ENCODE results near the gene NAA50.

Gene NAA50

GRCh38 chr3:113741620-113742019, 4.4 kb downstream of the NAA50 start:
- DNase-seq = no peak

GRCh38 chr3:113741086-113741485, 5.0 kb downstream of the NAA50 start:
- DNase-seq = no peak

GRCh38 chr3:113736548-113737089, 9.4 kb downstream of the NAA50 start:
- peak; percentile 42 for DNase-seq

GRCh38 chr3:113731694-113732093, 14.4 kb downstream of the NAA50 start:
- DNase-seq = no peak

- DNase-seq = no peak
These were observed 15.5 kb downstream of the NAA50 start for GRCh38 chr3:113730550-113730949.

GRCh38 chr3:113728661-113729060, 17.4 kb downstream of the NAA50 start:
- no peak for DNase-seq

- DNase-seq = no peak
These were observed 24.4 kb downstream of the NAA50 start for GRCh38 chr3:113721636-113722035.

GRCh38 chr3:113719758-113720157, 26.3 kb downstream of the NAA50 start:
- no peak for DNase-seq

- no peak for DNase-seq
These were observed 26.8 kb downstream of the NAA50 start for GRCh38 chr3:113719294-113719693.

GRCh38 chr3:113717818-113718217, 28.2 kb downstream of the NAA50 start:
- no peak for DNase-seq

GRCh38 chr3:113717308-113717707, 28.7 kb downstream of the NAA50 start:
- no peak for DNase-seq

- DNase-seq = no peak
These were observed 31.3 kb downstream of the NAA50 start for GRCh38 chr3:113714702-113715101.

GRCh38 chr3:113712129-113712528, 33.9 kb downstream of the NAA50 start:
- no peak for DNase-seq

GRCh38 chr3:113707835-113708234, 38.2 kb downstream of the NAA50 start:
- no peak for DNase-seq

- no peak for DNase-seq
These were observed 47.1 kb downstream of the NAA50 start for GRCh38 chr3:113698956-113699355.

- no peak for DNase-seq
These were observed 47.8 kb downstream of the NAA50 start for GRCh38 chr3:113698213-113698742.

- no peak for DNase-seq
These were observed 48.5 kb downstream of the NAA50 start for GRCh38 chr3:113697500-113698090.

- peak; percentile 100 for DNase-seq
These were observed 49.2 kb downstream of the NAA50 start for GRCh38 chr3:113696658-113697499.

- peak; percentile 88 for DNase-seq
These were observed 50.0 kb downstream of the NAA50 start, which contains the start of gene USF3 for GRCh38 chr3:113695786-113696645. Gene USF3 (minus strand): TSS chr3:113696642. CDS start chr3:113674878, 21,764 bp downstream.

- DNase-seq = no peak
These were observed 50.6 kb downstream of the NAA50 start for GRCh38 chr3:113695431-113695785.

- no peak for DNase-seq
These were observed 55.6 kb downstream of the NAA50 start for GRCh38 chr3:113690482-113690881.

- no peak for DNase-seq
These were observed 59.9 kb downstream of the NAA50 start for GRCh38 chr3:113685956-113686721.
